Motor neuron (in vitro differentiated cells): ENCODE results near the gene SLAMF8. TPM values are rescaled to one million over a fixed set of nuclear protein-coding genes. Genes with fewer than 3 reads are reported as not detected.

Experiments
- ATAC-seq, 8 experiments: fragments of 200-7000 bp; cut with Tn5 transposase; replicated peaks in 6 of 8; 2 replicates each; pipeline ENCODE4 v1.8.0; 2021; ENCODE audit warnings: mild to moderate bottlenecking in 8 of 8, moderate library complexity in 8 of 8
- H3K27ac ChIP-seq, 2 donors: fragments of 250-450 bp; sonication (Bioruptor Pico); 2 replicates each; pipeline ENCODE4 v1.9.0; 2021; ENCODE audit warnings: antibody characterized with exemption in 2 of 2, mild to moderate bottlenecking in 2 of 2, moderate library complexity in 1 of 2
- H3K4me1 ChIP-seq, 2 donors: fragments of 250-450 bp; sonication (Bioruptor Pico); replicated peaks in 1 of 2; 2 replicates each; pipeline ENCODE4 v1.6.1; 2021; ENCODE audit warnings: antibody characterized with exemption in 2 of 2, mild to moderate bottlenecking in 2 of 2, moderate library complexity in 1 of 2
- H3K4me3 ChIP-seq, 5 donors: fragments of 250-450 bp; sonication (Bioruptor Pico); 2 replicates each; pipeline ENCODE4 v1.9.0; 2021; ENCODE audit warnings: antibody characterized with exemption in 5 of 5, mild to moderate bottlenecking in 5 of 5, moderate library complexity in 4 of 5
- WGBS, 10 experiments: fragments of 450-650 bp; shearing (Covaris generic); methylation state at CpG; one replicate each; pipeline ENCODE4 v1.0.0; 2022; 5-methylcytosine and 5-hydroxymethylcytosine counted together
- in situ Hi-C, 9 experiments: fragments of 400-800 bp; cut with MboI; loops; one replicate each; pipeline ENCODE4 v1.15.0; 2021; ENCODE audit warnings: low sequenced_read_pairs in 9 of 9, low pct_unique_long_range_greater_than_20kb in 2 of 9; ENCODE audit not compliant: unreplicated experiment in 9 of 9
- total RNA-seq, 8 experiments: library from RNA; unstranded; fragments of 300-600 nt; gene quantifications; 2 replicates each; pipeline versions ENCODE4 v1.2.3 to v1.2.4, GENCODE V29; 2022

SLAMF8 gene
- total RNA-seq, 8 experiments from 2014 or later: 0.43 TPM; not detected in 7

DNA sequence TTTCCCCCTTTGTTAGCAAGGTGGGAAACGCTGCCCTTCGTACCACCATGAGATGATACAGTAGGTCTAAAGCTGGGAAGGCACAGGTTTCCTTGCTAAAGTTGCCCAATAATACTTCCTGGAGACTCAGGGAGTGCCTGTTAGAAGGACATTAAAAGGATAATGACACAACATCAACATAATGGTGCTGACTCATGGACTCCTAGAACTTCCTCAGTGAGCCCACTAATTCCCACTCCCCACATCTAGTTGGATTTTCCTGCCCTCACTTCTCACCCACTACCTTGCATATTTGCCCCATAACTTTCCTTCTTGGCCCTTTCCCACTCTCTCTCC, 55.8 kb downstream of the SLAMF8 start:
- Histone ChIP-seq H3K4me1 (no peaks in the 10 kb centered on the region), H3K27ac (no peak overlapping the region), H3K4me3 (no peak overlapping the region)
- WGBS, 10 experiments: 82 to 100% (median 93%) methylated on average over 2 of the region's 2 CpGs; no CpG with 5 or more reads in 2 of the 10 experiments
- ATAC-seq: peak in 3 of 8 experiments; percentile 56 to 83 (median 83)
- in situ Hi-C loops: loop anchor here in 2 of 9 experiments (25.0 kb wide), 1 partner anchor 95 kb away; the partner anchor contains the start of gene DUSP23 (in 2 of the 2)

DNA sequence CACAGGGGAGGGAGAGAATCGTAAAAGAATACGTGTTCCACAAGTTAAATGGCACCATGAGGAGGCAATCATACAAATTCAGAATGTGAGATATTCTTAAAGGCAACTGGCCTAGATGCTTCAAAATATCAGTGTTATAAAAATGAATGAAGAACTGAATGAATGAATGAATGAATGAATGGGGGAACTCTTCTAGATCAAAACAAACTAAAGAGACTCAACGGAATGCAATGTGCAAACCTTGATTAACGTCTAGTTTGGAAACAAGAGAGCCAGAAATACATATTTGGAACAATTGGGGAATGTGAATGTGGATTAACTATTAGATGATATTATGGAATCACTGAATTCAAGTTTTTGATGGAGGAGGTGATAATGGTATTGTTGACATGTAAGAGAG, 56.5 kb downstream of the SLAMF8 start:
- H3K4me1 ChIP-seq: no peaks in the 10 kb centered on the region
- no peak overlapping the region for H3K4me3 ChIP-seq
- in situ Hi-C loops: loop anchor here in 2 of 9 experiments (25.0 kb wide), 1 partner anchor 96 kb away; the partner anchor contains the start of gene DUSP23 (in 2 of the 2)
- no peak overlapping the region for H3K27ac ChIP-seq
- ATAC-seq: no peak
- WGBS, 10 experiments: 23 to 100% (median 78%) methylated on average over 1 to 4 of the region's 4 CpGs

DNA sequence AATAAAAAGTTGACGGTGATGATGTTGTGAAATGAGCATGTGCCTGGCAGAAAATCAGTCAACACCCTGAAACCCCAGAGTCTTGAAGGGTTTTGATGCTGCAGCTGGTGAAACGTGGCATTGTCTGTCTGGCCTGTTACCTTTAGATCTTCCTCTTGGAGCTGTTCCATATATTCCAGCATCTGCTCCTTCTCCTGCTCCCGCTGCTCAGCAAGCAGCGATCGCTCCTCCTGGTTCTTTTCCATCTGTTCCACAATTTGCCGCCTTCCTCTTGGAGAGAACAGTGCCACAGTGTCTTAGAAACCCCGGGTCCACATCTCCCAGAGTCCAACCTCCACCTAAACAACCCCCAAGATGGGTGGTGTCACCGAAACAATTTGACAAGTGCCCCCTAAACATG, 57.6 kb downstream of the SLAMF8 start:
- Histone ChIP-seq H3K27ac (no peak overlapping the region), H3K4me3 (no peak overlapping the region), H3K4me1 (no peaks in the 10 kb centered on the region)
- in situ Hi-C loops: loop anchor here in 2 of 9 experiments (25.0 kb wide), 1 partner anchor 97 kb away; the partner anchor contains the start of gene DUSP23 (in 2 of the 2)
- 40 to 100% (median 68%) methylated on average over 1 to 8 of the region's 8 CpGs; no CpG with 5 or more reads in 1 of the 10 experiments for WGBS, 10 experiments
- no peak for ATAC-seq

Other genes starting within 250 kb of the SLAMF8 start
- under 1 TPM in 1 of 8 experiments, not detected in 7; 0.57 TPM for gene APCS, start 239.0 kb upstream of the SLAMF8 start, total RNA-seq
- gene CRP, start 112.3 kb upstream of the SLAMF8 start, total RNA-seq: under 1 TPM in 6 of 8 experiments, not detected in 2; 0.16 to 0.90 (median 0.32) TPM
- gene DUSP23, start 45.9 kb upstream of the SLAMF8 start, total RNA-seq: 10 to 100 TPM in 4 of 8 experiments, 1 to 10 TPM in 4; 5.6 to 29.4 (median 11.8) TPM
- gene FCRL6, start 24.5 kb upstream of the SLAMF8 start, total RNA-seq: 1 to 10 TPM in 1 of 8 experiments, under 1 TPM in 2, not detected in 5; 0.27 to 1.0 (median 0.42) TPM
- gene VSIG8, start 35.8 kb downstream of the SLAMF8 start, total RNA-seq: under 1 TPM in 3 of 8 experiments, not detected in 5; 0.05 to 0.24 (median 0.15) TPM
- 10 to 100 TPM in 1 of 8 experiments, 1 to 10 TPM in 4, under 1 TPM in 3; 0.50 to 30.7 (median 1.2) TPM for gene CFAP45, start 73.3 kb downstream of the SLAMF8 start, total RNA-seq
- gene TAGLN2, start 98.6 kb downstream of the SLAMF8 start, total RNA-seq: 100 to 1,000 TPM in 4 of 8 experiments, 10 to 100 TPM in 3, 1 to 10 TPM in 1; 9.4 to 296 (median 93.0) TPM
- 10 to 100 TPM in 2 of 8 experiments, 1 to 10 TPM in 4, under 1 TPM in 2; 0.59 to 16.2 (median 3.4) TPM for gene IGSF9, start 118.7 kb downstream of the SLAMF8 start, total RNA-seq
- gene SLAMF9, start 127.4 kb downstream of the SLAMF8 start, total RNA-seq: under 1 TPM in 1 of 8 experiments, not detected in 7; 0.43 TPM
- gene PIGM, start 205.1 kb downstream of the SLAMF8 start, total RNA-seq: 10 to 100 TPM in 4 of 8 experiments, 1 to 10 TPM in 4; 5.5 to 12.3 (median 10.3) TPM
- gene KCNJ10, start 243.3 kb downstream of the SLAMF8 start, total RNA-seq: 1 to 10 TPM in 2 of 8 experiments, under 1 TPM in 6; 0.18 to 3.9 (median 0.50) TPM